ENCODE measurements around the gene EIF3L.

Gene EIF3L

DNA sequence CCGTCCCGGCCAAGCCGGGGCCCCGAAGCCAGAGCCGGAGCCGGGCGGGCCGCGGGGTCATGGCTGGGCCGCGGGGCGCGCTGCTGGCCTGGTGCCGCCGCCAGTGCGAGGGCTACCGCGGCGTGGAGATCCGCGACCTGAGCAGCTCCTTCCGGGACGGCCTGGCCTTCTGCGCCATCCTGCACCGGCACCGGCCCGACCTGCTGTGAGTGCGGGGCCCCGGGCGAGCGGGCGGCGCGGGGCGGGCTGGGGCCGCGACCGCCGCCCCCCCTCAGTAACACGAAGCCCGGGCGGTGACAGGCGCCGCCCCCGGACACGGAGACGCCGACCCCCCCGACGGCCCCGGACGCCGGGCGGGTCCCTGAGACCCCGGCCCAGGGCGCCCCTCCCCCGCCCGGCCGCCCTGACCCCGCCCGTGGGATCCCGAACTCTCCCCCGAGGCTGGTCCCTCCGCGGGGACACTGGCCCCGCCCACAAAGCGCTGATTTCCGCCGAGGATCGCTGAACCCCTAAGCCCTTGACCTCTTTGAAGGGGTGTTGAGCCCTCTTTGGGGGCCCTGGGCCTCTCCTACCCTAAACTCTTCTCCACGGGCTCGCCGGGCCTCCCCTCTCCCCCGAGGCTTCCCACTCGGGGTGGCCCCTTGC, 57.3 kb downstream of the EIF3L start:
- DNase-seq = peak; percentile 42

- no peak for DNase-seq
Measured at GRCh38 chr22:37907036-37907954, 58.1 kb downstream of the EIF3L start.

- DNase-seq = no peak
Measured at GRCh38 chr22:37909766-37910165, 60.5 kb downstream of the EIF3L start.

GRCh38 chr22:37910890-37911672, 61.9 kb downstream of the EIF3L start:
- no peak for DNase-seq

DNA sequence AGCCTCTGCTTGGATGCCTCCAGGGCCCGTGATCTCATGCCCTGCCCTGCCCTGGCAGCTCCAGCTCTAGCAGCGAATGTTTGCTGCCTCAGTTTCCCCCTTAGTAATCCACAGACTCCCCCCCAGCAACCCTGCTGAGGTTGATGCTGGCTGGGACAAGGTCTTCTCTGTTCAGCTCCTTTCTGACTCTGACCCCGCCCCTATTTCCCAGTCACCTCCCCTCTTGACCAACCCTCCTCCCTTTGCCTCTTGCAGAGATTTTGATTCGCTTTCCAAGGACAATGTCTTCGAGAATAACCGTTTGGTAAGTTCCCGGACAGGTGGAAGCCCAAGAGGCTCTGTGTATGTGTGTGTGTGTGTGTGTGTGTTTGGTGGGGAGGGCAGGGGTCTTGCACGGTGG, 62.5 kb downstream of the EIF3L start:
- no peak for DNase-seq

- DNase-seq = no peak
Measured at GRCh38 chr22:37912171-37912570, 63.0 kb downstream of the EIF3L start.

- DNase-seq = no peak
Measured at GRCh38 chr22:37913233-37913721, 64.1 kb downstream of the EIF3L start.

GRCh38 chr22:37916311-37916710, 67.1 kb downstream of the EIF3L start:
- no peak for DNase-seq

DNA sequence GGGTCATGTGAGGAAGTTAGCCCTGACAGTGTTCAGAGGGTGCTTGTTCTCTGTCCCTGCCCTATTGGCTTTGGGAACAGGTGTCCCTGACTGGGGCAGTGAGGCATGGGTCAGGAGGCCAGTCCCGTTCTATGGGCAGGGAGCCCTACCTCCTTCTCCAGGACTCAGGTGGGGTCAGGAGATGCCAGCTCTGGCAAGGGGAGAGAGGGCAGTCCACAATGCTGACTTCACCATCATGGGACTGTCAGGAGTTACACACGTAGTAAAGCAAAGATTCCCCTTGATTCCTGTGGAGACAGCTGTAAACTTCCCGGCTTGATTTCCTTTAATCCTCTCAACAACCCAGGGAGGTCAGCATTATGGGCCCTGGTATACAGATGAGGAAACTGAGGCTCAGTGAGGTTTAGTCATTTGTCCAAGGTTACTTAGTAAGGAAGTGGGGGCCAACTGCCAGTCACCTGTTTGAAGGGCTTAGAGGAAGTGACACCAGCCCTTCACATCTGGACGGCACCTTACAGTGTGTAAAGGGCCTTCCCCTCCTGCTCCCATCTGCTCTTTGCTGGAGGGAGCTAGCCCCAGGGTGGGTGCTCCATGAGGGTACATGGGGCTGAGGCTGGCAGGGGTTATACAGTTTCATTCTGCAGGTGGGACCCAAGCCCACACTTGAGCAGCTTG, 68.8 kb downstream of the EIF3L start:
- DNase-seq = no peak

DNA sequence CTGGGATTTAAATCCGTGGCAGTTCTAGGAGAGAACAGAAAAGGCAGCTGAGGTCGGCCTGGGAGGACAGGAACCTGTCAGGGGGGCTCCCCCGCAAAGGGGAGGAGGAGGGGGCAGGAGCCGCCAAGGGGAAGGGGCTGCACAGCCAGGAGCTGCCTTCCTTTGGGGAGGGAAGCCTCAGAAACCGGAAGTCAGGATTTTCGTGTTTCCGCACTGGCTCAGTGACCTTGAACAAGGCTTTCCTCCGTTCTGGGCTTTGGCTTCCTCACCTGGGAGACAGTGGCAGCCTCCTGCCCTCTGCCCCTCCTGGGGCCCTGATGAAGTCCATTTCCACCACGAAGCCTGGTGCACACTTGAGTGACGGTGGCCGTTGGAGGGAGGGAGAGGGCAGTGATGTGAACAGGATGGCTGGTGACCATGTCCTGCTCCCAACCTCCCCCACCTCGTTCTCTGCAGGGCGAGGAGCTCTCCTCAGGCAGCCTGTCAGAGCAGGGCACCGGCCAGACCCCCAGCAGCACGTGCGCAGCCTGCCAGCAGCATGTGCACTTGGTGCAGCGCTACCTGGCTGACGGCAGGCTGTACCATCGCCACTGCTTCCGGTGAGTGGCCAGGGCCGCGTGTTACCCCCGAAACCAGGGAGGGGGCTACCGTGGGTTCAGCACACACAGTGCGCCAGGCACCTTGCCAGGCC, 69.5 kb downstream of the EIF3L start:
- no peak for DNase-seq

DNA sequence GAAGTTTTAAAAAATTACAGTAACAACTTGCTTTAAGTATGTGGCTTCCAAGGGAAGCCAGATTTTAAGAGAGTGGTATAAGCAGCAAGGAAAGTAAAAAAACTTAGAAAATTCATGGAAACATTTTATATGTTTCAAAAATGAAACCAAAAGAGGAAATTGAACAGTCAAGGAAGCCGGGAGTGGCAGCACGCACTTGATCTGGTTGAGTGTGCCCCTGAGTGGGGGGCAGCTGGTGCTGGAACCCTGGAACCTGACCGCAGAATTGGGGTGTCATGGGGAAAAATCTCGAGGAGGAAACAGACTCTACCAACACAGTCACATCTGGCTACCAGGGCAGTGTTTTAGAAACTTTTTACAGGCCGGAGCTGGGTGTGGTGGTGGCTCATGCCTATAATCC, 70.9 kb downstream of the EIF3L start:
- no peak for DNase-seq

DNA sequence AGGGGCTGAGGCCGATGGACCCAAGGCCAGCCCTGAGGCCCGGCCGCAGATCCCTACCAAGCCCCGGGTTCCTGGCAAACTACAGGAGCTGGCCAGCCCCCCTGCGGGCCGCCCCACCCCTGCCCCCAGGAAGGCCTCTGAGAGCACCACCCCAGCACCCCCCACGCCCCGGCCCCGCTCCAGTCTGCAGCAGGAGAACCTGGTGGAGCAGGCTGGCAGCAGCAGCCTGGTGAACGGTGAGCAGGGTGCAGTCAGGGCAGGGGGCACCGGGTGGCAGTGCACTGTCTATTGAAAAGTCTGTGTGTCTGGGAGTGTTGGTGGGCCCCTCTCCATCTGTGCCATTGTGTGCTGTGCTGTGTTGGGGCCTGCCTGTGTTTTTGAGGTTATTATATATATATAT, 73.0 kb downstream of the EIF3L start:
- no peak for DNase-seq

- no peak for DNase-seq
Measured at GRCh38 chr22:37923927-37924326, 74.7 kb downstream of the EIF3L start.

- no peak for DNase-seq
Measured at GRCh38 chr22:37924386-37925065, 75.3 kb downstream of the EIF3L start.

DNA sequence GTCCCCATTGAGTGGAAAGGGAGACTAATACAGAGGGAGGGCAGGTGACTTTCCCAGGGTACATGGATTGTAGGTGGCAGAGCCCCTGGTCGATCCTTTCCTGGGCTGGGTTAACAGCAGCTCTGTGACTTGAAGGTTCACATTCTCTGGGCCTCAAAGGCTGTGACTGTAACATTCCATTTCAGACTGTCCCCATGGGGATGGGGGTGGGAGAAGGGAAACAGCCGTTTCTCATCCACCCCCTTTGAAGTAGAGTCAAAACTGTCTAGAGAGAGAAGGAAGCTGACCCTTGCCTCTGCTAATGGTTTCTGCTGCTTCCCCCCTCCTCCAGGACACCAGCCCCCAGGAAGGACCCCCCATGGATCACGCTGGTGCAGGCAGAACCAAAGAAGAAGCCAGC, 76.1 kb downstream of the EIF3L start:
- DNase-seq = no peak

DNA sequence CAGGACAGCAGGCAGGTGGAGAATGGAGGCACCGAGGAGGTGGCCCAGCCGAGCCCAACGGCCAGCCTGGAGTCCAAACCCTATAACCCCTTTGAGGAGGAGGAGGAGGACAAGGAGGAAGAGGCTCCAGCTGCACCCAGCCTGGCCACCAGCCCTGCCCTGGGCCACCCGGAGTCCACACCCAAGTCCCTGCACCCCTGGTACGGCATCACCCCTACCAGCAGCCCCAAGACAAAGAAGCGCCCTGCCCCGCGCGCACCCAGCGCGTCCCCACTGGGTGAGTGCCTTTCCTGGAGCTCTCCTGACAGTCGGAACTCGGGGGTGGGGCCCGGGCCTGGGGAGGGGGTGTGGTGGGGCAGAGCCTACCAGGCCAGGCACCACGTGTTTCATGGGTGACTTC, 76.5 kb downstream of the EIF3L start:
- DNase-seq = no peak

DNA sequence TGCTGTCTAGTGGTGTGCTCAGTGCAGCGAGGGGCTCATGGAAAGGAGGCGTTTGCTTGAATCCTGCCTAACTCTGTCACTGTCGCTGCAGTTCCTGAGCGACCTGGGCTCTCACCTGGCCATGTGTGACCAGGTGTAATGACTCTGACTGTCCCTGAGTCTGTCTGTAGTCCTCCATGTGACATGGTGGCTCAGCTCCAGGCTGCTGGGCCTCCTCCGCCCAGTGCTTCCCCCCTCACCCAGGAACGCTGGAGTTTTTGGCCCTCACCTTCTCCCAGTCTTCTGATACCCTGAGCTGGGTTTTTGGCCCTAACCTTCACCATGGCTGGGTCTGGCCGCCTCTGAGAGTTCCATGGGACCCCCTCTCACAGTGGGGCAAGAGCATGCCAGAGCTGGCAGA, 77.1 kb downstream of the EIF3L start:
- DNase-seq = no peak

DNA sequence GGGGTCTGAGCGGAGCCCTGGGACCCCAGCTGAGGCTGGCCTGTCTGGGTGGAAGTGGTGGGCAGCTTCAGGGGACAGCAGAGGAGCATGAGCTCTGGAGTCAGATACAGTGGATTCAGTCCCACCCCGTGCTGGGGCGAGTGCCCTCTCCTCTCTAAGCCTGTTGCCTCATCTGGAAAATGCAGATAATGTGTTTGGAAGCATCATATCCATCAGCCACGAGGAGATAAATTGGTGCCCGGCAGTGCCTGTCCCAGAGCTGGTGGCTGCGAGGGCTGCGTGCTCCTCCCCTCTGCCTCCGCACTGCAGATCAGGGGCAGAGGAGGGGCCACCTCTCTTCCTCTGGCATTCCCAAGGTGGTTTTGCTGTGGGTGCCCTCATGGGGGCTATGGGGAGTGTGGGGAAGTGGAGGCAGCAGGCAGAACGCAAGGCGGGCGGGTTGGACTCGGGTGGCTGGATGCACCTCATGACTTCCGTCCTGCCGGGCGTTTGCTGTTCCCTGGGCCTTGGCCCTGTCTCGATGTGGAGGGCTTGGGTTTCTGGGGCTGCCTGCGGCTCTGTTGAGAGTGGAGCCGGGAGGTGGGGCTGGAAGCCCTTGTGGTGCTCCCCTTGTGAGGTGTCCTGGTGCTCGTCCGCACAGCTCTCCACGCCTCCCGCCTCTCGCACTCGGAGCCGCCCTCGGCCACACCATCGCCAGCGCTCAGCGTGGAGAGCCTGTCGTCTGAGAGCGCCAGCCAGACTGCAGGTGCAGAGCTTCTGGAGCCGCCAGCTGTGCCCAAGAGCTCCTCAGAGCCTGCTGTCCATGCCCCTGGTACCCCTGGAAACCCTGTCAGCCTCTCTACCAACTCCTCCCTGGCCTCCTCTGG, 77.8 kb downstream of the EIF3L start:
- no peak for DNase-seq

DNA sequence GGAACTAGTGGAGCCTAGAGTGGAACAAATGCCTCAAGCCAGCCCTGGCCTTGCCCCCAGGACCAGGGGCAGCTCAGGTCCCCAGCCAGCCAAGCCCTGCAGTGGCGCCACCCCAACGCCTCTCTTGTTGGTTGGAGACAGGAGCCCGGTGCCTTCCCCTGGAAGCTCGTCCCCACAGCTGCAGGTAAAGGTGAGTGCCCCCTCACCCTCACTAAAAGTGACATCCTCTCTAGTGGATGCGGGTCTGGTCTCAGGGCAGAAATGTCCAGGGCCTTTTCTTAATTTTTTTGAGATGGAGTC, 78.4 kb downstream of the EIF3L start:
- DNase-seq = no peak

DNA sequence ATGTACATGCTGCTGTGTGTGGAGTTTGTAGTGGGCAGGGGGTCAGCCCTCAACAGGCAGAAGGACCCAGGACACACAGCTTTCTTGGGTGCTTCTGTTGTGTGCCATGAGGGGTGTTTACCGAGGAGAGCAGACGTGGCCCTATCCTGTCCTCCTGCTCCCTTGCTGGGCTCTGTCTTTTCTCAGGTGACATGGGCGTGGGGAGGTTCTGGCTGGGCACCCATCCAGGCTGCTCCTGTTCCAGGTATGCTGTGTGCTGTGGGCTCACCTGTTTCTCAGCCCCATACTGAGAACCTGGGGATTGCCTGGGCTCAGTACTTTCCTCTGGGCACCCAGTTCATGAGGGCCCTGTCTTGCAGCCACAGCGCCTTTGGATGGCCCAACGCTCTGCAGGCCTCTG, 80.2 kb downstream of the EIF3L start:
- no peak for DNase-seq
